GM12872 (cell line): ENCODE measurements around the gene SAMD3.

Experiments
- CTCF ChIP-seq: IDR thresholded peaks from 3 replicates; pipeline ENCODE4 v1.5.1; 2011; ENCODE audit warnings: low read depth, mild to moderate bottlenecking, low read length, moderate library complexity; ENCODE audit not compliant: insufficient read depth

The SAMD3 gene

GRCh38 chr6:130252527-130253237, 29.9 kb upstream of the SAMD3 start:
- TF ChIP-seq CTCF: no peak

- no peak for TF ChIP-seq CTCF
Observed at GRCh38 chr6:130245267-130245666, 22.5 kb upstream of the SAMD3 start.

GRCh38 chr6:130244728-130245127, 22.0 kb upstream of the SAMD3 start:
- TF ChIP-seq CTCF: no peak

GRCh38 chr6:130240232-130240631, 17.5 kb upstream of the SAMD3 start:
- no peak for TF ChIP-seq CTCF

GRCh38 chr6:130239755-130240154, 17.0 kb upstream of the SAMD3 start:
- no peak for TF ChIP-seq CTCF

- TF ChIP-seq CTCF: no peak
Observed at GRCh38 chr6:130233330-130233729, 10.6 kb upstream of the SAMD3 start.

GRCh38 chr6:130229645-130230044, 6.9 kb upstream of the SAMD3 start:
- no peak for TF ChIP-seq CTCF
